Ectodermal cell (in vitro differentiated cells): ENCODE measurements around the gene THUMPD3.

Experiments used
- H3K27ac ChIP-seq: 2 replicates; pipeline ENCODE4 v1.7.0; 2013; ENCODE audit warnings: mild to moderate bottlenecking, low read depth, low read length; ENCODE audit not compliant: insufficient read depth, poor library complexity, severe bottlenecking
- H3K27me3 ChIP-seq: 2 replicates; pipeline ENCODE4 v1.7.0; 2013; ENCODE audit warnings: mild to moderate bottlenecking, low read length; ENCODE audit not compliant: insufficient read depth, control insufficient read depth, poor library complexity, severe bottlenecking
- H3K36me3 ChIP-seq: one replicate; pipeline ENCODE4 v1.7.0; 2013; ENCODE audit warnings: low read length; ENCODE audit not compliant: control insufficient read depth, insufficient read depth
- H3K4me1 ChIP-seq: one replicate; pipeline ENCODE4 v1.7.0; 2013; ENCODE audit warnings: low read length; ENCODE audit not compliant: control insufficient read depth, insufficient read depth
- H3K4me3 ChIP-seq: 2 replicates; pipeline ENCODE4 v1.7.0; 2013; ENCODE audit warnings: low read depth, low read length, control low read depth; ENCODE audit not compliant: insufficient read depth
- H3K9me3 ChIP-seq: 2 replicates; pipeline ENCODE4 v1.7.0; 2013; ENCODE audit warnings: mild to moderate bottlenecking, low read length, moderate library complexity; ENCODE audit not compliant: control insufficient read depth
- WGBS, 2 experiments: methylation state at CpG; one replicate each; pipeline ENCODE4 v1.1.7; 2013; ENCODE audit warnings: missing lambda C conversion rate in 2 of 2; 5-methylcytosine and 5-hydroxymethylcytosine counted together

THUMPD3 gene

DNA sequence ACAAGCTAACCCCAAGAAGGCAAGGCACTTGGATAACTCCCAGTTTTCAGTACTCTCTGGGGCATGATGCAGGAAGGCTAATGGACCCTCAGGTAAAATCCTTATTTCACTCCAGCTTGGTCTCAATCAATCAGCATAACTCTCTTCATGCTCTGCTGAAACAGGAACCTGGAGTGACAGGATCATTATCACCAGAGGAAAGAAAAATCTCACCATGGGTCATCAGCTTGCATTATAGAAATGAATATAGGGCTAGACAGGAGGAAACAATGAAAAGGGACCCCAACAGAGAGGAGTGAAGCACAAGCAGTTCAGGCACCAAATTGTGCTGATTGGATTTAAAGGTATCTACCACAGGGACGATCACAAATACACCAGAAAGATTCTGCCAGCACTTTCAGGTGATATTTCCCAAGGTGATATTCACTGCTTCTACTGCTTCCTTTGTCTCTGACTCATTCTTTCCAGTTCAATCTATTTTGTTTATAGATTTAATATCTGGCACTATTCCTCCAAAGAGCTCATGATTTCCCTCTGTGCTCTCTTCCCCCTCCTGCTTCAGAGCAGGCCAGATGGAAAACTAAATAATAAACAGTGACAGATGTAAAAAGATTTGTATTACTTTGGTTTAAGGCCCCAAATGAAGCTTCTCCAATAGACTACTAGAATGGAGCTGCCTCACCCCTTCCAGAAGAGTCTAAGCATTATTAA is 22.9 kb upstream of the THUMPD3 start:
- WGBS, 2 experiments, result 74 to 86% methylated on average over 1 of the region's 1 CpG
- Histone ChIP-seq H3K4me1 (no peaks in the 10 kb centered on the region), H3K27me3 (no peaks in the 10 kb centered on the region), H3K36me3 (no peaks in the 10 kb centered on the region), H3K9me3 (no peaks in the 10 kb centered on the region), H3K27ac (no peak overlapping the region), H3K4me3 (no peak overlapping the region)

DNA sequence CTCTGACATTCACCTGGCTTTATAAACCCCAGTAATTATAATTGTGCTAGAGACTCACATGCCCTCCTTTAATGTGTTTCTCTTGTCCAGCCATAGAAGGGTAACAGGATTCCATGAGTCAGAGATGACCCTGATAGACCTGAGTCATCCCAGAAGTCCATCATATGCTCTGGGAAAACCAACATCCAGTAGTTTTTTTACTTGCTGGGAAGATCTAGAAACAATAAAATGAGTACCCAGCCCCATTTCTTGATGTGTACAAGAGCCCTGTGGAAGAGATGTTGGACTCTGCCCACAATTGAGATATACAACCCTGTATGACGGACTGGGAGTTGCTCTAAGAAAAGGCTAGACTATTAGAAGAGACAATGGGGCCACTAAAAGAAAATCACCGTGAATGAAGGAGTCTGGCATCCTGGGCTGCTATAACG is 22.4 kb upstream of the THUMPD3 start:
- H3K4me3 ChIP-seq, result no peak overlapping the region
- H3K27ac ChIP-seq, result no peak overlapping the region
- H3K36me3 ChIP-seq, result no peaks in the 10 kb centered on the region
- 90 to 99% methylated on average over 3 of the region's 3 CpGs for WGBS, 2 experiments
- H3K4me1 ChIP-seq, result no peaks in the 10 kb centered on the region
- no peaks in the 10 kb centered on the region for H3K27me3 ChIP-seq
- no peaks in the 10 kb centered on the region for H3K9me3 ChIP-seq

DNA sequence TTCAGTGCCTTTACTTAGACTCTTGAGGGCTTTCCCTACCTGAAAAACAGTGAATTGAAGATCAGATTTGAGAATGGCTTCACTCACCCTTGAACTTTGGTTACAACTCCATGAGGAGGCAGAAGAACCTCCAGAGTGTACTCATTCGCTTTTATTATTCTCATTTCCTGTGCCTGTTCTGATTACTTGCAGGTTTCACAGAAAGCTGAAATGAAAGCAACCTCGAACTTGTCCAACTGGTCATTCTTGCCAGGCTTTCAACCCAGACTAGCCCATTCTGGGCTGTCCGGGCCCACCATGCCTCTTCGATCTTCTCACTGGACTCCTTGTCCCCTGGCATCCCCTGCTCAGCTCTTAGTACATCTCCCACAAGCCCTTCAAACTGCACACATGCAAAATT is 20.2 kb upstream of the THUMPD3 start:
- H3K36me3 ChIP-seq, result no peaks in the 10 kb centered on the region
- no peaks in the 10 kb centered on the region for H3K4me1 ChIP-seq
- no peak overlapping the region for H3K4me3 ChIP-seq
- H3K27ac ChIP-seq, result no peak overlapping the region
- no peaks in the 10 kb centered on the region for H3K9me3 ChIP-seq
- H3K27me3 ChIP-seq, result no peaks in the 10 kb centered on the region
- 91 to 94% methylated on average over 4 of the region's 4 CpGs for WGBS, 2 experiments

DNA sequence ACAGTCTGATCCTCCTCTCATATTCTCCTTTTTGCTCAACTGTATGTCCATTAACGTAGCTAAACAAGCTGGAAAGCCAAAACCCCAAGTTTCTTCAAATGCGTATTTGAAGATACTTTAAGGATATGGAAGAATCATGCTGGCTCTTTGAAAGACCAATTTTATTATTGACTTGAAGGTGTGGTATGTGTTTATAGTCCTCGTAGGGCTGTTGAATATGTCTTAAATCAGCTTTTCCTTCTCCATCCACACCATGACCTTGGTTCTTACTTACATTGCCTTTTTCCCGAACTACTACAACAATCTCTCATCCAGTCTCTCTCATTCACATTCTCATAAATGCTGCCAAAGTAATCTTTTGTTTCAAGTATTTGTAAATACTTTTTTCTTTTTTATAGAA is 19.7 kb upstream of the THUMPD3 start:
- Histone ChIP-seq H3K9me3 (no peaks in the 10 kb centered on the region), H3K4me1 (no peaks in the 10 kb centered on the region), H3K36me3 (no peaks in the 10 kb centered on the region), H3K27ac (no peak overlapping the region), H3K27me3 (no peaks in the 10 kb centered on the region), H3K4me3 (no peak overlapping the region)
- 90 to 92% methylated on average over 3 to 4 of the region's 4 CpGs for WGBS, 2 experiments

DNA sequence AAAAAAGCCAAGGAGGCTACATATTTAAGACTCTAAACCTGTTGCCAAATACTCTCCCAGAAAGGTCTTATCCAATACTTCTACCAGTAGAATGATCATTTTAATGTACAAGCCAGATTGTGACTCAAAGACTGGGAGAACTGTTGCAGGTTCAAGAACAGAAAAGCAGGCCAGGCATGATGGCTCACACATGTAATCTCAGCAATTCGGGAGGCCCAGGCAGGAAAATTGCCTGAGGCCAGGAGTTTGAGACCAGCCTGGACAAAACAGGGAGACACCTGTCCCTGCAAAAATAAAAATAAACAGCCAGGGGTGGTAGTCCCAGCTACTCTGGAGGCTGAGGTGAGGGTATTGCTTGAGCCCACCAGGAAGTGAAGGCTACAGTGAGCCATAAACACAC is 17.8 kb upstream of the THUMPD3 start:
- no peaks in the 10 kb centered on the region for H3K36me3 ChIP-seq
- no peaks in the 10 kb centered on the region for H3K9me3 ChIP-seq
- 35 to 45% methylated on average over 1 of the region's 1 CpG for WGBS, 2 experiments
- H3K27ac ChIP-seq, result no peak overlapping the region
- no peaks in the 10 kb centered on the region for H3K4me1 ChIP-seq
- no peaks in the 10 kb centered on the region for H3K27me3 ChIP-seq
- no peak overlapping the region for H3K4me3 ChIP-seq

DNA sequence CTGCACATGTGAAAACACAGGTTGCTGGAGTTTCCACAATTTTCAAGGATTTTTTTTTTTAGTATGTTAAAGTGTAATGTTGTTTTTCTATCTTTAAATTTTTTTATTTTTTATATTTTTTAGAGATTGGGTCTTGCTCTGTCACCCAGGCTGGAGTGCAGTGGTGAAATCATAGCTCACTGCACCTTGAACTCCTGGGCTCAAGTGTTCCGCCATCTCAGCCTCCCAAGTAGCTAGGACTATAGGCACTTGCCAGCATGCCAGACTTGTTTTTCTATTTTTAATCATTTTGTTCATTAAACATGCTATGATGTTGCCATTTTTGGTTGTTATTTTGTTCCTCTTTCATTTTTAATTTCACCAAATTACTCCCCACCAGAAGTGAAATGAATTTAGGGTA is 16.7 kb upstream of the THUMPD3 start:
- no peak overlapping the region for H3K4me3 ChIP-seq
- no peaks in the 10 kb centered on the region for H3K4me1 ChIP-seq
- no peak overlapping the region for H3K27ac ChIP-seq
- H3K36me3 ChIP-seq, result no peaks in the 10 kb centered on the region
- H3K9me3 ChIP-seq, result no peaks in the 10 kb centered on the region
- no peaks in the 10 kb centered on the region for H3K27me3 ChIP-seq
- 93 to 95% methylated on average over 1 of the region's 1 CpG for WGBS, 2 experiments

DNA sequence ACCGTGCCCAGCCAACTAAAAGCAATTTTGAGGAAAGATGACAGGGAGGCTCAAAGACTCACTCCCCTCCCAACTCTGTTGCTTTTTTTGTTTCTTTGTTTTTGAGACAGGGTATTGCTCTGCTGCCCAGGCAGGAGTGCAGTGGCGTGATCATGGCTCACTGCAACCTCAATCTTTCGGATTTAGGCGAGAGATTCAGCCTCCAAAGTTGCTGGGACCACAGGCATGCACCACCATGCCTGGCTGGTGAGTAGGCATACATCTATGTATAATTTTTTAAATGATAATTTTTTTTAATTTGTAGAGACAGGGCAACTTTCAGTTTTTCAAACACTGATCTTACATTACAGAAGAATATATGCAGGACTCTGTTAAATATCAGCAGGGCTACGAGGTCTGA is 15.8 kb upstream of the THUMPD3 start:
- 85 to 97% methylated on average over 5 of the region's 5 CpGs for WGBS, 2 experiments

DNA sequence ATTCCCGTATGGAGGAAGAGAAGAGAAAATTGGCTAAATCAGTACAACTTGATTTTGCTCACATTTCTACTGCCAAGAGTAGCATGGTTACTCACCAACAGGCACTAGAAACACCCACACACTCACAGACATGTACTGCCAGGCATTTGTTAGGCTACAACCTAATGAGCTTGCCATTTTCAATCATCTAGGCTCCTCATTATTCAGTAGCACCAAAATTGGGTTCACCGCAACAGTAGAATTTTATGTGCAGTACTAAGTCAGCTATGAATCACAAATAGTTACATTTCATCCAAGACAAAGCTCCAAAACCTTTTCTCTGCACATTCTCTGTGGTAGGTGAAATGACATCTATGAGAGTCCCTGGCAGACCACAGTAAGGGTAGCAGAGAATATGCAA is 15.0 kb upstream of the THUMPD3 start:
- H3K36me3 ChIP-seq, result no peaks in the 10 kb centered on the region

More for the DNA sequence above, 15.8 kb upstream of the THUMPD3 start:
- no peaks in the 10 kb centered on the region for H3K9me3 ChIP-seq
- H3K4me3 ChIP-seq, result no peak overlapping the region
- no peak overlapping the region for H3K27ac ChIP-seq
- H3K36me3 ChIP-seq, result no peaks in the 10 kb centered on the region
- H3K27me3 ChIP-seq, result no peaks in the 10 kb centered on the region
- H3K4me1 ChIP-seq, result no peaks in the 10 kb centered on the region

DNA sequence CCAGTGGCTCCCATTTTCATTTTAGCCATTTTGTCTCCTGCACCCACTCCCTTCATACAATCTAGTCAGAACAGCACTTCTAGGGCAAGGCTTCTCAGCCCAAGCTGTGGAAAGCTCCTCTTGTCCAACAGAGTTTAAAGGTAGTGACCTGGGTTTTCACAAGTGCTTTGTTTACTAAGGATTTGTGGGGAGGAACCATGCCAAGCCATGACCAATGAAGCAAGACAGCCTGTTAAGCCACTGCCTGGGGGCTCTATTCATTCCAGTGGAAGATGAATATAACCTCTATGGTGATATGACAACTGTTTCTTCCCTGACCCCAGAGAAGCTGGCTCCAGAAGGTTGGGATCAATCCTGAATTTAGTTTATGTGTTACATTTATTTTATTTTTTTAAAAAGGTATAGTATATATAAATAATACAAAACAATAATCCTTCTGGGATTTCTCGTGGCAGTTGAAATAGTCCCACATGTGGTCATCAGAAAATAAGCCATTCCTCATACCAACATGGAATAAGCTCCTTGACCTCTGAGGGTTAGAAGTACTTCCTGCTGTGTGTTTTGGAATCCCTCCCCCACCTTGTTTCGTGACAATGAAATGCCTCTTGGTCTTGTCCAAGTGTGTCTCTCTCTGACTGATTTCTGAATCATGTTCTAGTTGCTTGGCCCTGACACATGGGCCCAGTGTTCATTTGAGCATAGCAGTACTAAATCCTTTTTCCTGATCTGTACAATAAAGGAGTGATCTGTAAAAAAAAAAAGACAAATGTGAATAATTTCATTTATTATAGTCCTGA is 13.3 kb upstream of the THUMPD3 start:
- Histone ChIP-seq H3K4me3 (no peak overlapping the region), H3K36me3 (no peaks in the 10 kb centered on the region), H3K27me3 (no peaks in the 10 kb centered on the region), H3K27ac (no peak overlapping the region), H3K9me3 (no peaks in the 10 kb centered on the region), H3K4me1 (no peaks in the 10 kb centered on the region)
- 71 to 81% methylated on average over 2 of the region's 2 CpGs for WGBS, 2 experiments

More for the DNA sequence above, 15.0 kb upstream of the THUMPD3 start:
- 84 to 95% methylated on average over 2 of the region's 2 CpGs for WGBS, 2 experiments
- Histone ChIP-seq H3K9me3 (no peaks in the 10 kb centered on the region), H3K4me1 (no peaks in the 10 kb centered on the region), H3K4me3 (no peak overlapping the region), H3K27me3 (no peaks in the 10 kb centered on the region), H3K27ac (no peak overlapping the region)

DNA sequence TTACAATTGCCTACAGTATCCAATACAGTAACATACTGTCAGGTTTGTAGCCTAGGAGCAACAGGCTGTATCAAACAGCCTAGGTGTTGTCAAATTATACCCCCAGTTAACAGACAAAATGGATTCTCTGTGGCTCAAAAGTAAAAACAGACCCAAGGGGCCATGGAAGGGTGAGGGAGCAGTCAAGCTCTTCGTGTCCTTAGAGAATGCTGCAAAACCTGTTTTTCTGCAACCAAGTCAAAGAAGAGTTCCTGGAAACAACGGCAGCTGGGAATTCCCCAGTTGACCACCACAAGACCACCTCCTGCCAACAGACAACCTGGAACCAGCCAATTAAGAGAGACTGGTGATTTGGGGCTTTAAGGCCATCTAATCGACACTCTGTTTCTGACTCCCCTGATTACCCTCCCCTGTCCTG is 11.1 kb upstream of the THUMPD3 start:
- Histone ChIP-seq H3K4me1 (no peaks in the 10 kb centered on the region), H3K36me3 (no peaks in the 10 kb centered on the region), H3K4me3 (no peak overlapping the region), H3K27me3 (no peaks in the 10 kb centered on the region), H3K9me3 (no peaks in the 10 kb centered on the region), H3K27ac (no peak overlapping the region)
- WGBS, 2 experiments, result 71 to 74% methylated on average over 3 of the region's 3 CpGs
